GM12891 (cell line): Measurements from ENCODE around the gene NOX4.
"Not testable (repeated sequence)": the region's sequence is repeated elsewhere in the genome, so short reads cannot be mapped to it uniquely, and the experiment has no call there.

ENCODE experiments used
- PAX5 ChIP-seq: IDR thresholded peaks from 2 replicates; pipeline ENCODE4 v1.6.1; 2011; ENCODE audit warnings: low read length, moderate library complexity, mild to moderate bottlenecking; ENCODE audit not compliant: insufficient read depth, severe bottlenecking
- POLR2A ChIP-seq: IDR thresholded peaks from 2 replicates; pipeline ENCODE4 v1.6.1; 2011; ENCODE audit warnings: low read depth, low read length, control low read depth
- POLR2AphosphoS5 ChIP-seq: IDR thresholded peaks from 2 replicates; pipeline ENCODE4 v1.6.1; 2011; ENCODE audit warnings: low read depth, low read length, control low read depth
- POU2F2 ChIP-seq: IDR thresholded peaks from 2 replicates; pipeline ENCODE4 v1.6.1; 2011; ENCODE audit warnings: low read depth, mild to moderate bottlenecking, control low read depth, low read length, moderate library complexity
- SPI1 ChIP-seq: IDR thresholded peaks from 2 replicates; pipeline ENCODE4 v1.6.1; 2011; ENCODE audit warnings: low read depth, low read length, control low read depth
- TAF1 ChIP-seq: IDR thresholded peaks from 2 replicates; pipeline ENCODE4 v1.6.1; 2011; ENCODE audit warnings: low read depth, low read length, control low read depth

DNA sequence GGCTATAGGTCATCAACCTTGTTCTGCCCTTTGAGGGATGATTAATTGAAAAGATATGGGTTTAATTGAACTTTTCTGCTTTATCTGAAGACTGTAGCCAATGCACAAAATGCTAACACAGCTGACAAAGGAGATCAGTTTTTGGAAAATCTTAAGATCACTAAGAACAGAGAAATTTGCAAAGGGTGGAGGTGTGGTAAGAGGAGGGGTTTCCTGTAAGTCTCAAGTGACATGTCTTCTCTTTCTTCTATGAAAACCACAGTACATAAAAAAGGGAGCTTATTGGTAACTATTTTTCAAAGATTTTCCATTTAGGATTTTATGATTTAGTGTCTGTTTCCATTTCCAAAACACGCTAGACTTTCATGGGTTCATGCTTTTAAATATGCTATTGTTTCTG, 204.6 kb downstream of the NOX4 start:
- TF ChIP-seq TAF1, POLR2A, POLR2AphosphoS5, SPI1, POU2F2, PAX5: not testable (repeated sequence)
